ENCODE results near the gene ZNF322. TPM values are rescaled to one million over a fixed set of nuclear protein-coding genes. Genes with fewer than 3 reads are reported as not detected.
"Not testable (repeated sequence)": the region's sequence is repeated elsewhere in the genome, so short reads cannot be mapped to it uniquely, and the experiment has no call there.

The ZNF322 gene, protein sequence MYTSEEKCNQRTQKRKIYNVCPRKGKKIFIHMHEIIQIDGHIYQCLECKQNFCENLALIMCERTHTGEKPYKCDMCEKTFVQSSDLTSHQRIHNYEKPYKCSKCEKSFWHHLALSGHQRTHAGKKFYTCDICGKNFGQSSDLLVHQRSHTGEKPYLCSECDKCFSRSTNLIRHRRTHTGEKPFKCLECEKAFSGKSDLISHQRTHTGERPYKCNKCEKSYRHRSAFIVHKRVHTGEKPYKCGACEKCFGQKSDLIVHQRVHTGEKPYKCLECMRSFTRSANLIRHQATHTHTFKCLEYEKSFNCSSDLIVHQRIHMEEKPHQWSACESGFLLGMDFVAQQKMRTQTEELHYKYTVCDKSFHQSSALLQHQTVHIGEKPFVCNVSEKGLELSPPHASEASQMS
- 1 to 10 TPM; 3.1 to 4.4 TPM for total RNA-seq
- 3.3 to 13.7 reads per million in 2 donors for total RNA-seq

DNA sequence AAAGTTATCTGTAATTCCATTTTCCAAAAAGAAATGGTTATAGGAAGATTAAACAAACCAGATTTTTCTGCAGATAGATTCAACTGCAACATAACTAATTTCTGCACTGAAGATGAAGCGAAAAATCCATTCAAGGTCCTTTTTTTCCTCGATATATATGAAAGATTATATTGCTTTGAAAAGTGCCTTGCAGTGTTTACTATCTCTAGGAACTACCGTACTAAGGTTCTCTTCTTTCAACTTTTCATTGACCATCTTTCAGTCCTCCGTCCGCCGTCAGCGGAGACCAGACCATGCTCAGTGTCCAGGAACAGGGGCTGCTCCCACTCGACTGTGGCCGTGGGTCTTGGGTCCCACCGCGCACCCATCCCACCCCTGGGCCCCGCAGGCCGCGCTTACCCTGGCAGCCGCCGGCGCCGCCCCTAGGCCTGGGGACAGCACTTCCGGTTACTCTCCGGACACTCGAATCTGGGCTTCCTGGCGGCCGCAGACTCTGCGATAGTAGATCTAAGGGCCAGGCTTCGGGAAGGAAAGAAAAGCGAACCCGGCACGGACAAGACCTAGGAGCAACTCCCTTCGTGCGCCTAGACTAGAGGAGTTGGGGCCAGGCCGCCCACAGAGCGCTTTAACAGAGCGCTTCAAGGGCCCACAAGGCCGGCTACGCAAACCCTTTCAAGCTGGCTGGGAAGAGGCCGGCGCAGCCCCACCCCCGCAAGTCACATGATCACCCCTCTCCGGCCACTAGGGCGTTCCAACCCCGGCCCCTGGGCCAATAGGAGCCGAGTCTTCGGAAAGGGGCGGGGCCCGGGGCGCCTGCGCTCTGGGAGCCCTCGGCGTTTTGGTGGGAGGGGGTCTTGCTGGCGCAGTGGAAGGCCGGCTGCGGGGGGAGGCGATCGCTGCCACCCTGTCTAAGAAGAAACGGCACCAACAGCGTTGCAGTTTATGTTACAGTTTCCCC lies at the start of gene ZNF322:
ZNF322 (minus strand) TSS at position 705 of the 958 bp plus-strand sequence. CDS start 21,193 bp downstream, outside the sequence.
- Mint-ChIP-seq H3K4me3 (peak within 1 kb of the TSS; percentile 92), H3K27ac (peak within 1 kb of the TSS; percentile 79), H3K27me3 (peaks cover 36% of the 10 kb centered on the region), H3K36me3 (ENCODE audit: low read depth) (peaks cover 6% of the 10 kb centered on the region), H3K4me1 (peaks cover 31% of the 10 kb centered on the region)
- H3K9me3 ChIP-seq (ENCODE audit: control insufficient read depth, low read length, poor library complexity, severe bottlenecking), result no peaks in the 10 kb centered on the region
- DNase-seq (peak; percentile 70 to 81 (median 76)), ATAC-seq (peak; percentile 99)

DNA sequence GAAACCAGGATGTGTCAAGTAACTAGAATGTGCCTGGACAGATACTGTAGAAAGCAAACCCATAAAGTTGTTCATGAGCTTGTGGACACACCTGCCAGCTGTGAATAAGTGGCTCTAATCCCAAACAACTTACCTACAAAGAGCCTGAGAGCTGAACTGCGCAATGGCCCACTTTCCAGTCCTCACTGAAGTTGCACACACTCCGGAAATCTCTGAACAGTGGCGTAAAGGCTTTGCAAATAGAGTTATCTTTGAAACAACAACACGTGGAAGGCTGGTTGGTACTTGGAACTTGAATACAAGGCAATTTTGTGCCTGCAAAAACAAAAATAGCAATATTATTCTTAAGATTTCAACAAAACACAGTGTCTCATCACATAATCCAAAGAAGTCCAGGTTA lies 46.2 kb upstream of the ZNF322 start:
- not testable (repeated sequence) for H3K36me3 Mint-ChIP-seq (ENCODE audit: low read depth); ATAC-seq; H3K4me1 Mint-ChIP-seq; H3K27ac Mint-ChIP-seq; H3K9me3 ChIP-seq (ENCODE audit: control insufficient read depth, low read length, poor library complexity, severe bottlenecking); H3K27me3 Mint-ChIP-seq; DNase-seq; H3K4me3 Mint-ChIP-seq

DNA sequence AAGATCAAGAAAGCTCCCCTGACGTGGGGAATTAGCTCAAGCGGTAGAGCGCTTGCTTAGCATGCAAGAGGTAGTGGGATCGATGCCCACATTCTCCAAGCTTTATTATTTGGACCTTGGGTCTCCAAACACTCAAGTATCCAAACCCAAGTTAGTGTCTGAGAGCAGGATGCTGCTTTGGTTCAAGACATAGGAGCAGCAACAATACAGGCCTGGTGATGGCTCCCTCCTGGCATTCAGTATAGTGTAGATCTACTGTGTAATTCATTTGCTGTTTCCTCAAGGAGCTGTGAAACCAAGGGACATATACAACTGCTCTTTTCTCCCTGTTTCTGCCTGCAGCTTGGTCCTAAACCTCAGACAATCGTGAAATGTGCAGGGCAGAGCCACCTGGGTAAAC lies 45.8 kb upstream of the ZNF322 start:
- not testable (repeated sequence) for H3K9me3 ChIP-seq (ENCODE audit: control insufficient read depth, low read length, poor library complexity, severe bottlenecking); H3K4me1 Mint-ChIP-seq; DNase-seq; H3K27me3 Mint-ChIP-seq; H3K36me3 Mint-ChIP-seq (ENCODE audit: low read depth); H3K27ac Mint-ChIP-seq; ATAC-seq; H3K4me3 Mint-ChIP-seq

DNA sequence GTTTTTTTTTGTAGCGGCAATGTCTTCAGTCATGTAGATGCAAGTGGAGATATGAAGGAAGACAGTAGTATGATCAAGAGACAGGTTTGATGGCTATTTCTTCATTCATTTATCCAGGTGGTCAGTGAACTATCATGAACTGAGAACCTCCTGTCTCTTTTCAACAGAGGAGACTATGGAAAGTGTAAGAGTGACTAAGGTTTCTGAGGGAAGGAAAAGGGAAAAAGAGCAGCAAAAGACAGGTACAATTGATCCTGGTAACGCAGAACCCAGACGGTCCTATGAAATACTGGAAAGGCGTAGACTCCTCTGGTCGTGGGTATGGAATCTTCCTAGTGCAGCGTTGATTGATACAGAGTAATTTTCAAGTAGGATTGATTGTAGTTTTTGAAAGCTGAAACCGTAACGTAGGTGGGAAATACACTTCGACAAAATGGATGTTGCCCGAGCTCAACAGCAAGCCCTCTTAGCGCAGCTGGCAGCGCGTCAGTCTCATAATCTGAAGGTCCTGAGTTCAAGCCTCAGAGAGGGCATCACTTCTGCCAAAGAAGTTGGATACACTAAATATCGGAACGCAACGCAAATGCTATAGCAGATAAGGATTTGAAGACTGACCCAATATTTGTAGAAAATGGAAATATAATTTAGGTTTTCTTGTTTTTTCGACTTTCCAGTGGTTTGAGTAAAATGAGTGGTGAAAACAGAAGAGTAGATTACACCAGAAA lies 41.6 kb upstream of the ZNF322 start:
- not testable (repeated sequence) for H3K4me1 Mint-ChIP-seq; H3K9me3 ChIP-seq (ENCODE audit: control insufficient read depth, low read length, poor library complexity, severe bottlenecking); H3K27me3 Mint-ChIP-seq; H3K27ac Mint-ChIP-seq; H3K4me3 Mint-ChIP-seq; H3K36me3 Mint-ChIP-seq (ENCODE audit: low read depth); DNase-seq; ATAC-seq

DNA sequence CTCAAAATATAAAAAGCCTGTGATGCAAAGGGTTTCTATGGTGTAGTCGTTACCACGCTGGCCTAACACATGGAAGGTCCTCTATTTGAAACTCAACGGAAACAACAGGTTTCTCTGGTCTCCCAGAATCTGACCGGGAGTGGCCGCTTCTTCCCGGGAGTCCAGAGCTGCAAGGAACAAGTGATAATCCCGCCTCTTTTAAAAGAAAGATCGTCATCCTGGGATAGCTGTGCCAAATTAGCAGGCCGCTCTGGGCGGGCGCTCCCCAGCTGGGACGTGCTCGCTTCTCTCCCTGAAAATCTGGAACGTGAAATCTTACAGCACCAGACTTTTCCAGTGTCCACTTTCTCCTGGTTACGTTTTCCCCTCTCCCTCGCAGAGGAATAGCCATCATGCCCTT lies 38.0 kb upstream of the ZNF322 start:
- not testable (repeated sequence) for H3K27ac Mint-ChIP-seq; H3K36me3 Mint-ChIP-seq (ENCODE audit: low read depth); H3K9me3 ChIP-seq (ENCODE audit: control insufficient read depth, low read length, poor library complexity, severe bottlenecking); ATAC-seq; H3K27me3 Mint-ChIP-seq; DNase-seq; H3K4me1 Mint-ChIP-seq; H3K4me3 Mint-ChIP-seq

DNA sequence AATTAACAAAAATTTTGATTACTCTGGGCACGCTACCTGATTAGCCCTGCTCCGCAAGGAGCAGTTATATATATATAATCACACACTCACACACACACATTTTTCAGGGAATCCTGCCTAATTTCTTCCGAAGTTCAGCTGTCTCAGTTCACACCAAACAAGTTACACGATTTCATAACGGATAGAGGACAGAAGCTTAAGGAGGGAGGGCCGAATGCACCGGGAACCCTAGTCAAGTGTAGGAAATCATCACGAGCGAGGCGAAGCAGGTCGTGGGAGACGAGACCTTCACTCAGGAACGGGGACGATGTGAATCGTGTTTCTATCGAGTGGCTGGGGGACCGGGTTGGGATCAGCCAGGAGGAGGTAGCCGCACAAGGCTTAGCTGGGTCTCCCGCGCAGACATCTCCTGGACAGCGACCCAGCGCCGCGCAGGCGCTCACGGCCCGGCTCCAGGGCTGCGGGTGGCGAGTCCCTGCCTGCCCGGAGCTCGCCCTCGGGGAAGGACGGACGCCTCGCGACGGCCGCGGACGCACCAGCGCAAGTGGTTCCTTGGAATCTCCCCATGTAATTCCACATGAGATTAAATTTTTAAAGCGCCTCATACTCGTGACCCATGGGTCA lies 29.9 kb upstream of the ZNF322 start:
- ATAC-seq; H3K27ac Mint-ChIP-seq; H3K27me3 Mint-ChIP-seq; H3K36me3 Mint-ChIP-seq (ENCODE audit: low read depth); DNase-seq; H3K9me3 ChIP-seq (ENCODE audit: control insufficient read depth, low read length, poor library complexity, severe bottlenecking); H3K4me1 Mint-ChIP-seq; H3K4me3 Mint-ChIP-seq: not testable (repeated sequence)

DNA sequence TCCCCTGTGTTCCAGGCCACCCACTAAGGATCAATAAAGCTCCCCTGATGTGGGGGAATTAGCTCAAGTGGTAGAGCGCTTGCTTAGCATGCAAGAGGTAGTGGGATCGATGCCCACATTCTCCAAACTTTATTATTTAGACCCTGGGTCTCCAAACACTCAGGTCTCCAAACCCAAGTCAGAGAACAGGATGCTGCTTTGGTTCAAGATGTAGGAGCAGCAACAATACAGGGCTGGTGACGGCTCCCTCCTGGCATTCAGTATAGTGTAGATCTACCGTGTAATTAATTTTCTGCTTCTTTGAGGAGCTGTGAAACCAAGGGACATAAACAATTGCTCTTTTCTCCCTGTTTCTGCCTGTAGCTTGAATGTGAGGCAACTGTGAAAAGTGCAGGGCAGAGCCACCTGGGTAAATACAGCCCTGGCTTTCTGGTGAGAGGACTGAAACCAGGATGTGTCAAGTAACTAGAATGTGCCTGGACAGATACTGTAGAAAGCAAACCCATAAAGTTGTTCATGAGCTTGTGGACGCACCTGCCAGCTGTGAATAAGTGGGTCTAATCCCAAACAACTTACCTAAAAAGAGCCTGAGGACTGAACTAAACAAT lies 23.0 kb upstream of the ZNF322 start:
- H3K4me1 Mint-ChIP-seq; H3K9me3 ChIP-seq (ENCODE audit: control insufficient read depth, low read length, poor library complexity, severe bottlenecking); ATAC-seq; H3K27me3 Mint-ChIP-seq; H3K27ac Mint-ChIP-seq; DNase-seq; H3K4me3 Mint-ChIP-seq; H3K36me3 Mint-ChIP-seq (ENCODE audit: low read depth): not testable (repeated sequence)

DNA sequence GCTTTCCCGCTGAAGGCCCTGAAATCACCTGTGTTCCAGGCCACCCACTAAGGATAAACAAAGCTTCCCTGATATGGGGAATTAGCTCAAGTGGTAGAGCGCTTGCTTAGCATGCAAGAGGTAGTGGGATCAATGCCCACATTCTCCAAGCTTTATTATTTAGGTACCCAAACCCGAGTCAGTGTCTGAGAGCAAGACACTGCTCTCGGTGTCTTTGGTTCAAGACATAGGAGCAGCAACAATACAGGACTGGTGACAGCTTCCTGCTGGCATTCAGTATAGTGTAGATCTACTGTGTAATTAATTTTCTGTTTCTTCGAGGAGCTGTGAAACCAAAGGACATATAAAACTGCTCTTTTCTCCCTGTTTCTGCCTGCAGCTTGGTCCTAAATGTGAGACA lies 13.7 kb upstream of the ZNF322 start:
- H3K36me3 Mint-ChIP-seq (ENCODE audit: low read depth), result not testable (repeated sequence)

DNA sequence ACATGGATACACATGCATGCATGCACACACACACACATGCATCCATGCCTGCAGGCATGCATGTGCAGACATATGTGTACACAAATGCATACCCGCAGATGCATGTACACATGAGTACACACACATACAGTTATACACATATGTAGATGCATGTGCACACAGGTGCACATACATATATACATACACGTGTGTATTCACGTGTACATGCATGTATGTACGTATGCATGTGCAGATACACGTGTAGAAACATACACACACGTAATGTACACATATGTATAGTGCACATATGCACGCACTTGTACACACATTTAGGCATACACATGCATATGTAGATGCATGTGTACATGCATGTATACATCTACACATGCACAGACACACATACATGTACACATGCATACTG lies 11.0 kb upstream of the ZNF322 start:
- not testable (repeated sequence) for H3K4me3 Mint-ChIP-seq; H3K9me3 ChIP-seq (ENCODE audit: control insufficient read depth, low read length, poor library complexity, severe bottlenecking); H3K36me3 Mint-ChIP-seq (ENCODE audit: low read depth); H3K4me1 Mint-ChIP-seq; H3K27me3 Mint-ChIP-seq; DNase-seq; H3K27ac Mint-ChIP-seq; ATAC-seq

More for the DNA sequence above, 13.7 kb upstream of the ZNF322 start:
- DNase-seq; H3K27ac Mint-ChIP-seq; H3K4me1 Mint-ChIP-seq; H3K27me3 Mint-ChIP-seq; ATAC-seq; H3K4me3 Mint-ChIP-seq; H3K9me3 ChIP-seq (ENCODE audit: control insufficient read depth, low read length, poor library complexity, severe bottlenecking): not testable (repeated sequence)

DNA sequence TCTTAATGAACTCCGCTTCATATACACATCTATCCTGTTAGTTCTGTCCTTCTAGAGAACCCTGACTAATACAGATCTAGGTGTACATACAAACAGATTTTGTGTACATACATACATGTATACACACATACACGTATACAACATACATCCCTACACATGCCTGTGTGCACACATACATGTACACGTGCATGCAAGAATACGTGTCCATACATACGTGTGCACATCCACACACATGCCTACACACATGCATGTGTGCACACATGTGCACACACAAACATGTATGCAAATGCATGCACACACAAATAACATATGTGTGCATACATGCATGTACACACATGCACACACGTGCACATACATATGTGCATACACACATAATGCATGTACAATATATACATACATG lies 10.5 kb upstream of the ZNF322 start:
- DNase-seq; H3K27ac Mint-ChIP-seq; H3K9me3 ChIP-seq (ENCODE audit: control insufficient read depth, low read length, poor library complexity, severe bottlenecking); H3K4me1 Mint-ChIP-seq; H3K36me3 Mint-ChIP-seq (ENCODE audit: low read depth); H3K4me3 Mint-ChIP-seq; ATAC-seq: not testable (repeated sequence)
- peaks cover 13% of the 10 kb centered on the region for H3K27me3 Mint-ChIP-seq

DNA sequence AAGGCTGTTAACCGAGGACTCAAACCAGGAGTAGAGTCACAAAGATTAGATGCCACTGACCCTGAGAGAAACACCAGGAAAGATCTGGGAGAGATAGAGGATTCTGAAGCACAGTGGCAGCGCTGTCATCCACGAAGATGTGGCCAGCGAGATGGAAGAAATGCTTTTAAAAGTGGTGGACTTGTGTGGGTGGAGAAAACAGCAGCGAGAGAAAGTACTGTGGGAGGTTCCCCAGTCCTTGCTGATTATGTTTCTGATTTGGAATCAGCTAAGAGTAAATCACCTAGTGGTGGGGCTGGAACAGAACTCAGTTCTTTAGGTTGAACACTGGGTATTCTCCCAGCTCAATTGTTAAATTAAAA lies 435 bp upstream of the ZNF322 start:
- Mint-ChIP-seq H3K36me3 (ENCODE audit: low read depth) (peaks cover 6% of the 10 kb centered on the region), H3K27me3 (peaks cover 42% of the 10 kb centered on the region), H3K27ac (peak overlapping the region; percentile 79), H3K4me3 (peak overlapping the region; percentile 92), H3K4me1 (peaks cover 29% of the 10 kb centered on the region)
- ATAC-seq (peak; percentile 67), DNase-seq (no peak)
- no peaks in the 10 kb centered on the region for H3K9me3 ChIP-seq (ENCODE audit: control insufficient read depth, low read length, poor library complexity, severe bottlenecking)

DNA sequence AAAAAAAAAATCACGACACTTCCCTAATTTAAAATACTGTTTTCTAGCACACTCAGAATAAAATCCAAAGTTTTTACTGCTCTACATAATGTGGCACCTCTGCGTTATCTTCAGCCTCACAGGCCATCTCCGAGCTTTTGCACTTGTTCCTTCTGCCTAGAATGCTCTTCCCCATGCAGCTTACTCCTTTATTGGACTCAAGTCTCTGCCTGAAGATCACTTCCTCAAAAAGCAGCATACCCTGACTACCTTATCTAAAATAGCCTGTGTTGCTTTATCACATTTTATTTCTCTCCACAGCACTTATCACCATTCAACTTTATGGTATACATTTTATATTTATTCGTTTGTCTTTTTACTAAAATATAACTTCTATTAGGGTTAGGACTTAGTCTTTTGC lies 2.3 kb downstream of the ZNF322 start:
- peaks cover 27% of the 10 kb centered on the region for H3K4me1 Mint-ChIP-seq
- no peaks in the 10 kb centered on the region for H3K9me3 ChIP-seq (ENCODE audit: control insufficient read depth, low read length, poor library complexity, severe bottlenecking)
- H3K4me3 Mint-ChIP-seq, result no peak overlapping the region
- H3K27ac Mint-ChIP-seq, result no peak overlapping the region
- H3K27me3 Mint-ChIP-seq, result peaks cover 15% of the 10 kb centered on the region
- ATAC-seq (no peak), DNase-seq (no peak)
- peaks cover 5% of the 10 kb centered on the region for H3K36me3 Mint-ChIP-seq (ENCODE audit: low read depth)
